OCI-LY1 (cell line): ENCODE results near the gene OTULINL.

Experiments used
- CTCF ChIP-seq: fragments of 200-600 bp; sonication (generic), shearing (Covaris generic); IDR thresholded peaks from 2 replicates; pipeline ENCODE4 v1.5.1; 2017; ENCODE audit warnings: mild to moderate bottlenecking, antibody characterized with exemption, low read length, moderate library complexity, mixed read lengths
- EZH2 ChIP-seq: fragments of 200-600 bp; sonication (generic), shearing (Covaris generic); IDR thresholded peaks from 2 replicates; pipeline ENCODE4 v1.8.0; 2017; ENCODE audit warnings: borderline replicate concordance, mixed run types, mild to moderate bottlenecking, antibody characterized with exemption, low read length, moderate library complexity, mixed read lengths

GRCh38 chr5:14595891-14596290 lies 14.3 kb downstream of the OTULINL start:
- TF ChIP-seq EZH2 (no peak), CTCF (no peak)
